GM21786 (cell line): ENCODE measurements around the gene DNAI4.

ENCODE experiments used
- ATAC-seq: cut with Tn5 transposase; IDR thresholded peaks from one replicate; pipeline ENCODE4 v1.9.1; 2021; ENCODE audit not compliant: unreplicated experiment

DNAI4 gene

GRCh38 chr1:66770240-66770639 is 154.4 kb downstream of the DNAI4 start:
- no peak for ATAC-seq

- ATAC-seq = no peak
Observed at GRCh38 chr1:66769512-66770229, 155.0 kb downstream of the DNAI4 start.

- ATAC-seq = no peak
Observed at GRCh38 chr1:66768965-66769364, 155.7 kb downstream of the DNAI4 start.

GRCh38 chr1:66767626-66768025 is 157.0 kb downstream of the DNAI4 start:
- ATAC-seq = no peak

GRCh38 chr1:66764994-66765578 is 159.6 kb downstream of the DNAI4 start:
- ATAC-seq = no peak
